ENCODE results near the gene XPA. TPM values are rescaled to one million over a fixed set of nuclear protein-coding genes. Genes with fewer than 3 reads are reported as not detected.
"Not testable (repeated sequence)": the region's sequence is repeated elsewhere in the genome, so short reads cannot be mapped to it uniquely, and the experiment has no call there.

The XPA gene
- total RNA-seq, result 10.2 and 13.1 TPM in 2 replicates

DNA sequence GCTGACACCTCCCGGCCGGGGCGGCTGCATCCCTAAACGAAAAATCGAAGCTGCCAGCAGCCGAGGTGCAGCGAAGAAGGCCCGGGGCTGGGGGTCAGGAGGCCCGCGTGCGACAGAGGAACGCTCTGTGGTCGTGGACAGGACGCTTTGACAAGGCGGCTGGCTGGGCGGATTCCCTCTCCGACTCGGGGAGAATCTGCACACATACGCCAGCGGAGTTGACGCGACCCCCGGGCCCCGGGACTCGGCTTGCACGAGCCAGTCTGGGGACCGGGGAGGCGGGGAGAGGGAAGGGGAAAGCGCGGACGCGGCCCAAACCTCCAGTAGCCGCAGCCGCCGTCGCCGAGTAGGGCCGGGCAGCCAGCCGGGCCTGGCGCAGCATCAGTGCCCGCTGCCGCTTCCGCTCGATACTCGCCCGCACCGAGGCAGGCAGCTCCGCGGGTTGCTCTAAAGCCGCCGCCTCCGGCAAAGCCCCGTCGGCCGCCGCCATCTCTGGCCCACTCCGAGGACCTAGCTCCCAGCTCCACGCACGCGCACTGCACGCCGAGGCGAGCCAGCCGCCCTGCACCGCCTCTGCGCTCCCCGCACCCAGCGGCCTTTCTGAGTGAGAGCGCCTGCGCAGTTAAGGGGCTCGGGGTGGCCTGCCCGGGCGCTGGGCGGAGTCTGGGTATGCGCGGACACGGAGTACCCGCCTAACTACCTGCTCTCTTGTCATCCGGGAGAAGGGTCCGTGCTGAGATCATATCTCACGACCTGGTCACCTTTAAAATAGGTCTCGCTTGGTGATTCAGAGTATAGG is at the start of gene XPA:
Gene XPA, minus strand, starts transcription at position 538 of the 799 bp plus-strand sequence. Its CDS starts 48 bp downstream, at position 490.
- peak; percentile 60 for DNase-seq (ENCODE audit: low read depth, low spot score)

GRCh38 chr9:97744710-97745708 is 47.9 kb upstream of the XPA start:
- no peak for DNase-seq (ENCODE audit: low read depth, low spot score)

DNA sequence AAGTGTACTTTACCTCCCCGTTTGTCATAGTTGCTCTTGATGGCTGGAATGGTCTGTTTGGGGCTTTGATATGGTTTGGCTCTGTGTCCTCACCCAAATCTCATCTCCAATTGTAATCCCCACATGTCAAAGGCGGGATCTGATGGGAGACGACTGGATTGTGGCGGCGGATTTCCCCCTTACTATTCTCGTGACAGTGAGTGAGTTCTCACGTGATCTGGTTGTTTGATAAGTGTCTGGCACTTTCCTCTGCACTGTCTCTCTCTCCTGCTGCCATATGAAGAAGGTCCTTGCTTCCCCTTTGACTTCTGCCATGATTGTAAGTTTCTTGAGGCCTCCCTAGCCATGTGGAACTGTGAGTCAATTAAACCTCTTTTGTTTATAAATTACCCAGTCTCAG is 46.9 kb upstream of the XPA start:
- DNase-seq (ENCODE audit: low read depth, low spot score), result not testable (repeated sequence)

DNA sequence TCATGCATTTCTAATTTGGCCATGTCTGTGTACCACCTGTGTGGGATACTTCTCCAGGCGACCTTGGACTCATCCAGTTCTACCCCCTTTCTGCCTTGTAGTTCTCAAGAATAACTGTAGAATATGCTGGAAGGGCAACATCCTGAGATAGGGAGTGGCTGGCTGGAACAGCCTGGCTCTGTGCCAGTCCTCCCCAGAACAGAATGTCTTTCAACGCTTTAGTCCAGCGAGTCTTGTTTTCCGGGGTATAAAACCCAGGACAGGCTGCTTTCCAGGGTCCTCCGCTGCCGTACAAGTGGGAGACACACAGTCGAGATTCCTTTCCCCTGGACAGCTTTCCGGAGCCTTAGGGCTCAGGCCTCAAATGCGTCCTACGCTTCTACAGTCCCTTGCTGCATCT is 45.4 kb upstream of the XPA start:
- DNase-seq (ENCODE audit: low read depth, low spot score), result no peak

- DNase-seq (ENCODE audit: low read depth, low spot score), result no peak
These were observed 44.8 kb upstream of the XPA start for GRCh38 chr9:97741947-97742346.

DNA sequence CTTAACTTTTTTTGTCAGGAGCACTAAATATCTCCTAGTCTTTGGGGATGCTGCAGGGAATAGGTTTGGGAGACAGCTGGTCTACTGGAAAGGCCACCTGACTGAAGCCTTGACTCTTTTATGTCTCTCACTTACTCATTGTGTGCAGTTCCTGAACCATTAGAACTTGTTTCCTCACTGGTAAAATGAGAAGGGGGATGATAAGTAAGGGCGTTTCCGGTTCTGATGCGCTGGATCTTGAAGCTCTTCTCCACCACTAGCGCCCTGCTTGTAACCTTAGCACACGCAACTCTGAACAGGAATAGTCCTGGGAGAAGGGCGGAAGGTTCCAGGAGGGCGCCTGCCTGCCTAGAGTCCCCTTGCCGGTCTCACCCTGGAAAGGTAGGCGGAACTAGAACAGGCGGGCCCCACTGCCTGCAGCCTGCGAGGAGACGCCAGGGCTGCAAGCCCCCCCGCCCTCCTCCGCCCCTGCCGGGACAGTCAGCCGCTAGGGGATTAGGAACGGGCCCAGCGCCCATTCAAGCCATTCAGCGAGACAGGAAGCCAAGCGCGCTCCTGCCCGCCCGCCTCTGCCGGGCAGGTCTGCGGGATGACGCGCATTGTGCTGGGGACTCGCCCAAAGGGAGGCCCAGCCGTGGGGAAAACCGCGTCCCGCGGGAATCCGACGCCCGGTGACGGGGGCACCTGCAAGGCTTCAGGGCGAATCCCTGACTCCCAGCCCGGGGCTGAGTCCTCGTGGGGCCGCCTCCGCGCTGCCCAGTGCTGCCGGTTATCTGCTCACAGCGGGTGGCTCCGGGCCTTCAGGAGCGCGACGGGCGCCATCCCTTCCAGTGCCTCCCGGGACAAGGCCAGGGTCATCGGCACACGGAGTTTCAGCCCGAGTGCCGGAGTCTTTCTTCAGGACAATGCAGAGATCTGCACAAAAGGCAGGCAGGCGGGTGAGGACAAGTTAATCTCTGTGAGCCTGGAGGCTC is 44.0 kb upstream of the XPA start:
- no peak for DNase-seq (ENCODE audit: low read depth, low spot score)

- no peak for DNase-seq (ENCODE audit: low read depth, low spot score)
These were observed 40.3 kb upstream of the XPA start for GRCh38 chr9:97737429-97737828.

- no peak for DNase-seq (ENCODE audit: low read depth, low spot score)
These were observed 38.0 kb upstream of the XPA start for GRCh38 chr9:97735070-97735600.

- DNase-seq (ENCODE audit: low read depth, low spot score), result no peak
These were observed 29.6 kb upstream of the XPA start for GRCh38 chr9:97726716-97727115.

GRCh38 chr9:97723819-97724218 is 26.7 kb upstream of the XPA start:
- DNase-seq (ENCODE audit: low read depth, low spot score), result no peak

DNA sequence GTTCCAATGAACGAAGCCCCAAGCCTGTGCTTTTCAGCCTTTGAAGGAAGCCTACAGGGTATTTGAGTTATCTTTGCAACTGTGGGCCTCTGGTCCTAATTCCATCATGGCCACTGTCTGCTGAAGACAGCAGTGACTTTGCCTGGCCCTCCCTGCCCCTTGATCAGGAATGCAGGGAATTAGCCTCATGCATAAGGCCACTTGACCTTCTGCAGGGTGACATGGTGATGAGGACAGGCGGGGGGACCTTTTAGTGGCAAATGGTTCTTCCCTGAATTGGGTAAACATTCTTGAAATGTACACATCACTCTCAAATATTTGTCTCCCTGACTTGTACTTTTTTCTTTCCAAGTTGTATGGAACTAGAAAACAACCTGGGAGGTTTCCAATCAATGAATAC is 25.2 kb upstream of the XPA start:
- DNase-seq (ENCODE audit: low read depth, low spot score), result no peak

- DNase-seq (ENCODE audit: low read depth, low spot score), result no peak
These were observed 24.3 kb upstream of the XPA start for GRCh38 chr9:97721396-97721795.

- DNase-seq (ENCODE audit: low read depth, low spot score), result no peak
These were observed 20.7 kb upstream of the XPA start for GRCh38 chr9:97717866-97718265.

- DNase-seq (ENCODE audit: low read depth, low spot score), result no peak
These were observed 17.3 kb upstream of the XPA start for GRCh38 chr9:97714435-97714834.

GRCh38 chr9:97711223-97711626 is 14.1 kb upstream of the XPA start:
- no peak for DNase-seq (ENCODE audit: low read depth, low spot score)

DNA sequence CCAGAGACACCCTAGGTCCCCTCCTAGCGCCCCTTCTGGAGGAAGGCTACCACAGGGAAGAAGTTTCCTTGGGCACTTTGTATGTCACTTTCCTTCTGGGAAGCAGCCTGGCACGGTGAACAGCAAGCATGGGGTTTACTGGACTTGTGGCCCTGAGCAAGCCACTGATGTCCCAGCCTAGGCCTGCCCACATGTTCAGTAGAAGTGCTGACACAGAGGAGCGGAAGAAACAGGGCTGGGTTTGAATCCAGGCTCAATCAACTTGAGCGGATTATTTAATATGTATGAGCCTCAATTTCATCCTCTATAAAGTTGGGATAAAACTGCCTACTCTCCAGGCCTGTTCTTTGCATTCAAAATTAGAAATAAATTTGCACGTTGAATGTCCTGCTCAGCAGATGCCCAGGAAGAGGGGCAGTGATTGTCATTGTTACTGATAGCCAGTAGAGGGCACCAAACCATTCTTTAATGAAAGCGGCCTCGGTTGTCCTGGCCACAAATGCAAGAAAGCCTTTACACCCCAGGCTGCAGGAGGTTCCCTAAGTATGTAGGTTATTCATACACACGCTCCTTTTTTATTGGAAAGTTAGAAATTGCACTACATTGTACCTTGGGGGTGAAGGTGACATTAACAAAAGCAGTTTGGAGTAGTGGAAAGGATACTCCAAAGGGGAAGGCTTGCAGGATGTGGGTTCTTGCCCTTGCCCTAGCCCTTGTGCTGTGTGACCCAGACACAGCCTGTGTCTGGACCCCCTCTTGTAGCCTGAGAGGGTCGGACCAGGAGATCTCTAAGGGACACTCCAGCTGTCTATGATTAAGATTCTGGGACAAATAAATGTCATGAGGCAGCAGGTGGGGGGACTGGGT is 13.4 kb upstream of the XPA start:
- DNase-seq (ENCODE audit: low read depth, low spot score), result peak; percentile 26

GRCh38 chr9:97706246-97706645 is 9.1 kb upstream of the XPA start:
- DNase-seq (ENCODE audit: low read depth, low spot score), result no peak

DNA sequence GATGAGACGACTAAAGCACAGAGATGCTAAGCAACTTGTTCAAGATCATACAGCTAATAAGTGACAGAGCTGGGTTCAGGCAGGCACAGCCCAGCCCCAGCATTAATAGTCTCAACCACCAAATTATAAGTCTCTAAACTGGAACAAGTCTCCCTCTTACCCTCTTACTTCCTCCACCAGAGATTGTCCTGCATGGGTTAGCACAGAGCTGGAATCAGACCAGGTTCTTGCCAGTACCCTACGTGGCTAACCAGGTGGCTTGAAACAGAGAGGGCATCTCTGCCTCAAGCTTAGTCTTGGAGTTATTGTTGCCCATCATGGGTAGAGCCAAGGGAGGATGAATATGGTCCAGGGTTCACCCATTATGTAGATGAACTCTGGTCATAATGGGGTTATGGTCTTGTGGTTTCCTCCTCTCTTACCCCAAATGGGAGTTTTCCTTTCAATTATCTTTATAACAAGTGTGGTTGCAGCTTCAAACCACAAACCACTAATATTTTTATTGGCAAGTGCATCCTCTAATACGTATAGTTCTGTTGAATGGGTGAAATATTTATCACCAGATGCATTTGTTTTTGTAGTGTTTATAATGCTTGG is 8.3 kb upstream of the XPA start:
- DNase-seq (ENCODE audit: low read depth, low spot score), result no peak

- no peak for DNase-seq (ENCODE audit: low read depth, low spot score)
These were observed 7.7 kb upstream of the XPA start for GRCh38 chr9:97704851-97705250.

- no peak for DNase-seq (ENCODE audit: low read depth, low spot score)
These were observed 7.2 kb upstream of the XPA start for GRCh38 chr9:97704345-97704677.

Measured in pulmonary artery endothelial cell (primary cell).